Gastroesophageal sphincter (tissue), 4 donors: ENCODE results near the gene MPP7. TPM values are rescaled to one million over a fixed set of nuclear protein-coding genes. Genes with fewer than 3 reads are reported as not detected.

Experiments
- ATAC-seq: fragments of 150-250 bp; one replicate; pipeline ENCODE4 v1.9.1; 2016; ENCODE audit warnings: mild to moderate bottlenecking, moderate library complexity
- H3K27ac ChIP-seq, 4 donors: fragments of 200-600 bp; sonication (generic) in 3 of 4; 1 replicate in 3 of 4; 2 replicates in 1 of 4; pipeline ENCODE4 v1.5.1; 2016 to 2019
- H3K27me3 ChIP-seq: fragments of 200-600 bp; sonication (generic); one replicate; pipeline ENCODE4 v1.5.1; 2019
- H3K36me3 ChIP-seq, 2 donors: fragments of 200-600 bp; sonication (generic); one replicate each; pipeline ENCODE4 v1.5.1; 2019; ENCODE audit warnings: control low read depth in 1 of 2
- H3K4me1 ChIP-seq, 3 donors: fragments of 200-600 bp; sonication (generic); 1 replicate in 2 of 3; 2 replicates in 1 of 3; pipeline ENCODE4 v1.5.1; 2016 to 2019; ENCODE audit warnings: control low read depth in 2 of 3
- H3K4me3 ChIP-seq, 2 donors: fragments of 200-600 bp; sonication (generic); one replicate each; pipeline ENCODE4 v1.5.1; 2019; ENCODE audit warnings: mild to moderate bottlenecking in 1 of 2, moderate library complexity in 1 of 2
- H3K9me3 ChIP-seq, 3 donors: fragments of 200-600 bp; sonication (generic); one replicate each; pipeline ENCODE4 v1.5.1; 2017 to 2019; ENCODE audit warnings: control low read depth in 2 of 3
- CTCF ChIP-seq, 4 experiments: fragments of 200-600 bp in 2 of 4; fragments of 450-650 bp in 2 of 4; sonication (generic) in 1 of 4; IDR thresholded peaks; one replicate each; pipeline ENCODE4 v1.5.1; 2017 to 2019; ENCODE audit warnings: antibody characterized with exemption in 4 of 4, mild to moderate bottlenecking in 2 of 4, moderate library complexity in 2 of 4
- EP300 ChIP-seq: sonication (generic); formaldehyde crosslinking; IDR thresholded peaks from one replicate; pipeline ENCODE4 v1.6.1; 2017; ENCODE audit warnings: antibody characterized with exemption, mild to moderate bottlenecking
- POLR2A ChIP-seq, 2 donors: fragments of 450-650 bp; IDR thresholded peaks; one replicate each; pipeline ENCODE4 v1.6.1; 2017; ENCODE audit warnings: antibody characterized with exemption in 2 of 2, mild to moderate bottlenecking in 2 of 2, moderate library complexity in 1 of 2
- POLR2AphosphoS5 ChIP-seq: sonication (generic); formaldehyde crosslinking; IDR thresholded peaks from one replicate; pipeline ENCODE4 v1.6.1; 2017; ENCODE audit warnings: antibody characterized with exemption
- WGBS, 2 donors: methylation state at CpG; one replicate each; pipeline ENCODE4 v1.1.5; 2018; ENCODE audit warnings: low coverage in 1 of 2; 5-methylcytosine and 5-hydroxymethylcytosine counted together
- total RNA-seq, 4 donors: library from RNA; depleted of rRNA; stranded (reverse); fragments of >200 nt; gene quantifications; one replicate each; pipeline ENCODE4 v1.1.0, GENCODE V29; 2016

Gene MPP7
- total RNA-seq, 4 donors from 2014 or later, result 22.9 to 72.1 (median 51.5) TPM

GRCh38 chr10:28274475-28274874, 28.4 kb downstream of the MPP7 start:
- H3K27me3 ChIP-seq, result no peaks in the 10 kb centered on the region

GRCh38 chr10:28273343-28273742, 29.5 kb downstream of the MPP7 start:
- peaks cover 0 to 20% (median 0%) of the 10 kb centered on the region in 3 donors for H3K4me1 ChIP-seq
- no peak for TF ChIP-seq POLR2A (IDR thresholded peaks at IDR 0.05)
- no peak for TF ChIP-seq CTCF (IDR thresholded peaks at IDR 0.05)
- no peak for TF ChIP-seq POLR2AphosphoS5
- TF ChIP-seq EP300, result no peak
- H3K27ac ChIP-seq, result no peak overlapping the region
- H3K27me3 ChIP-seq, result no peaks in the 10 kb centered on the region
- H3K9me3 ChIP-seq, result no peaks in the 10 kb centered on the region
- ATAC-seq, result no peak
- no peak overlapping the region for H3K4me3 ChIP-seq
- no peaks in the 10 kb centered on the region for H3K36me3 ChIP-seq
- 77 to 93% methylated on average over 5 of the region's 5 CpGs for WGBS, 2 donors

More at GRCh38 chr10:28274475-28274874, 28.4 kb downstream of the MPP7 start:
- Histone ChIP-seq H3K4me1 (peaks cover 0 to 22% (median 0%) of the 10 kb centered on the region in 3 donors), H3K36me3 (no peaks in the 10 kb centered on the region), H3K9me3 (no peaks in the 10 kb centered on the region), H3K27ac (no peak overlapping the region), H3K4me3 (no peak overlapping the region)
- no peak for ATAC-seq
- TF ChIP-seq POLR2A (IDR thresholded peaks at IDR 0.05) (no peak), POLR2AphosphoS5 (no peak), EP300 (no peak), CTCF (IDR thresholded peaks at IDR 0.05) (no peak)

- Histone ChIP-seq H3K4me3 (no peak overlapping the region), H3K36me3 (no peaks in the 10 kb centered on the region), H3K4me1 (peaks cover 0 to 6% (median 0%) of the 10 kb centered on the region in 3 donors), H3K27ac (no peak overlapping the region), H3K9me3 (no peaks in the 10 kb centered on the region), H3K27me3 (no peaks in the 10 kb centered on the region)
- WGBS, 2 donors, result 88% methylated on average over 1 to 8 of the region's 9 CpGs
- ATAC-seq, result no peak
- TF ChIP-seq CTCF (IDR thresholded peaks at IDR 0.05), result no peak
- TF ChIP-seq POLR2A (IDR thresholded peaks at IDR 0.05), result no peak
- no peak for TF ChIP-seq POLR2AphosphoS5
- no peak for TF ChIP-seq EP300
Observed at GRCh38 chr10:28269842-28270456, 32.9 kb downstream of the MPP7 start.

GRCh38 chr10:28266449-28267224, 36.2 kb downstream of the MPP7 start:
- TF ChIP-seq POLR2A (IDR thresholded peaks at IDR 0.05) (no peak), EP300 (no peak), POLR2AphosphoS5 (no peak), CTCF (IDR thresholded peaks at IDR 0.05) (no peak)
- no peak for ATAC-seq
- H3K9me3 ChIP-seq, result no peaks in the 10 kb centered on the region
- 100% methylated on average over 2 to 3 of the region's 3 CpGs for WGBS, 2 donors
- H3K4me1 ChIP-seq, result peaks cover 0 to 31% (median 10%) of the 10 kb centered on the region in 3 donors
- no peaks in the 10 kb centered on the region for H3K36me3 ChIP-seq
- no peak overlapping the region for H3K27ac ChIP-seq
- H3K4me3 ChIP-seq, result no peak overlapping the region
- no peaks in the 10 kb centered on the region for H3K27me3 ChIP-seq
